ENCODE measurements around the gene KPNA2.

DNA sequence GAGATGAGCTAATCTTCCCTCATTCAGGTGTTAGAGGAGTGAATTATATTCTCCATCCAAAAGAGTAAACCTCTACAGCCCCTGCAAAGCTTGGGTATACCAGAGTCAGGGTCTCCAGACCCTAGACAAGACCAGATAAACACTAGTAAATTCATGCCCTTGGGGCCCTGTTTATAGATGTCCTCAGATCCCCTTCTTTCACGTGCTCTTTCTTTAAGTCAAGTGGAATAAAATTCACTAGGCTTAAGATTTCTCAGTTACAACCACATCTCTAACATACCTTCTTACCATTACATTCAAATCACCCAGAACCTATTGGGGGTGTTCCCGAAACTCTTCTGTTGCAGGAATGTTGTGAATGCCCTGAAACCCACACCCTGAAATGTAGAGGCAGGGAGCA lies 37.1 kb upstream of the KPNA2 start:
- TF ChIP-seq, protein P1, sequence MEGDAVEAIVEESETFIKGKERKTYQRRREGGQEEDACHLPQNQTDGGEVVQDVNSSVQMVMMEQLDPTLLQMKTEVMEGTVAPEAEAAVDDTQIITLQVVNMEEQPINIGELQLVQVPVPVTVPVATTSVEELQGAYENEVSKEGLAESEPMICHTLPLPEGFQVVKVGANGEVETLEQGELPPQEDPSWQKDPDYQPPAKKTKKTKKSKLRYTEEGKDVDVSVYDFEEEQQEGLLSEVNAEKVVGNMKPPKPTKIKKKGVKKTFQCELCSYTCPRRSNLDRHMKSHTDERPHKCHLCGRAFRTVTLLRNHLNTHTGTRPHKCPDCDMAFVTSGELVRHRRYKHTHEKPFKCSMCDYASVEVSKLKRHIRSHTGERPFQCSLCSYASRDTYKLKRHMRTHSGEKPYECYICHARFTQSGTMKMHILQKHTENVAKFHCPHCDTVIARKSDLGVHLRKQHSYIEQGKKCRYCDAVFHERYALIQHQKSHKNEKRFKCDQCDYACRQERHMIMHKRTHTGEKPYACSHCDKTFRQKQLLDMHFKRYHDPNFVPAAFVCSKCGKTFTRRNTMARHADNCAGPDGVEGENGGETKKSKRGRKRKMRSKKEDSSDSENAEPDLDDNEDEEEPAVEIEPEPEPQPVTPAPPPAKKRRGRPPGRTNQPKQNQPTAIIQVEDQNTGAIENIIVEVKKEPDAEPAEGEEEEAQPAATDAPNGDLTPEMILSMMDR (optimal IDR thresholded peaks at IDR 0.05 in 1 of 3, IDR thresholded peaks at IDR 0.05 in 1 of 3, conservative IDR thresholded peaks at IDR 0.05 in 1 of 3; ENCODE audit: extremely low read depth in 1 of 3, insufficient read depth in 2 of 3, low read length in 3 of 3), result no peak
- TF ChIP-seq EZH2 (IDR thresholded peaks at IDR 0.05; ENCODE audit: low read length), result no peak

Measured in keratinocyte (primary cell).